Measurements from ENCODE around the gene ARL6IP5. TPM values are rescaled to one million over a fixed set of nuclear protein-coding genes. Genes with fewer than 3 reads are reported as not detected.

The ARL6IP5 gene
- total RNA-seq, 2 experiments from 2014 or later = 58.0 to 65.2 TPM

DNA sequence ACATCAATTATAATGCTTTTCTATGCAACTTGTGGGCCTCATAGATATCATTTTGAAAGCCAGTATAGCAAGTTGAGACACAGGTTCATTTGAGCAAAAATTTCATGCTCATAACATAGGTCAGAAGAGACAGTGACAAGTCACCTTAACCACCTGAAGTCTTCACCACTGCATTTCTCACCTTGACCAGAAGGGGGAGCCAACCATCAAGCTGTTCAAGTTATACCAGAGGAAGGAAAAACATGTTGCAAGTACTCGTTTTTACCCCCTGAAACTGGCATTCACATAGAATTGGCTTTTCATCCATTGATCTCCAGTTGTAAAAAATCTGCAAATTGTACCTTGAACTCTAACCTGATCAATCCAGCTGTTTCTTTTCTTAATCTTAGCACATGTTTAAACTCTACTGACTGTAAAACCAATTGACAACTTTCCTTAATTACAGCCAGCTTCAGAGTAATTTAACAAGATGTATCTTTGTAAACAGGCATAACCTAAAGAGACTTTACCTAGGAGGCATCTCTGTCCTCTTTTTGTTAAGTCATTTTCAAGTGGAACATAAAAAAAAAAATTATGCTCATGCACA is 36.2 kb downstream of the ARL6IP5 start:
- CTCF ChIA-PET = interaction anchor here (0.6 to 2.7 kb wide), 22 partner anchors 8 to 185 kb away, joined by 3 to 12 read pairs (median 4); partner anchors contain the start of genes EOGT and TMF1
- Mint-ChIP-seq H3K27ac (no peak overlapping the region), H3K27me3 (no peaks in the 10 kb centered on the region), H3K4me1 (ENCODE audit: low read depth) (peaks cover 7% of the 10 kb centered on the region), H3K36me3 (ENCODE audit: low read depth) (no peaks in the 10 kb centered on the region), H3K9me3 (no peaks in the 10 kb centered on the region), H3K4me3 (no peak overlapping the region)
- Histone ChIP-seq H3K27ac (ENCODE audit: low read depth in 1 of 2, low read length in 2 of 2) (no peak overlapping the region), H3K4me3 (ENCODE audit: low read length) (no peak overlapping the region), H3K36me3 (ENCODE audit: insufficient read depth, low read length) (no peaks in the 10 kb centered on the region), H3K27me3 (ENCODE audit: control insufficient read depth in 1 of 2, insufficient read depth in 2 of 2, low read length in 2 of 2) (no peaks in the 10 kb centered on the region), H3K4me1 (ENCODE audit: insufficient read depth, low read length) (no peaks in the 10 kb centered on the region), H3K9me3 (ENCODE audit: control insufficient read depth in 1 of 2, insufficient read depth in 1 of 2, low read length in 2 of 2) (no peaks in the 10 kb centered on the region)
- POLR2A ChIA-PET = interaction anchor here (0.8 to 1.4 kb wide), 4 partner anchors 35 to 69 kb away, joined by 3 to 9 read pairs (median 4); partner anchors contain the start of gene TMF1
- DNase-seq = peak; percentile 61 to 90 (median 79)
- peak; percentile 94 for ATAC-seq (ENCODE audit: poor library complexity)
- TF ChIP-seq, protein P1, sequence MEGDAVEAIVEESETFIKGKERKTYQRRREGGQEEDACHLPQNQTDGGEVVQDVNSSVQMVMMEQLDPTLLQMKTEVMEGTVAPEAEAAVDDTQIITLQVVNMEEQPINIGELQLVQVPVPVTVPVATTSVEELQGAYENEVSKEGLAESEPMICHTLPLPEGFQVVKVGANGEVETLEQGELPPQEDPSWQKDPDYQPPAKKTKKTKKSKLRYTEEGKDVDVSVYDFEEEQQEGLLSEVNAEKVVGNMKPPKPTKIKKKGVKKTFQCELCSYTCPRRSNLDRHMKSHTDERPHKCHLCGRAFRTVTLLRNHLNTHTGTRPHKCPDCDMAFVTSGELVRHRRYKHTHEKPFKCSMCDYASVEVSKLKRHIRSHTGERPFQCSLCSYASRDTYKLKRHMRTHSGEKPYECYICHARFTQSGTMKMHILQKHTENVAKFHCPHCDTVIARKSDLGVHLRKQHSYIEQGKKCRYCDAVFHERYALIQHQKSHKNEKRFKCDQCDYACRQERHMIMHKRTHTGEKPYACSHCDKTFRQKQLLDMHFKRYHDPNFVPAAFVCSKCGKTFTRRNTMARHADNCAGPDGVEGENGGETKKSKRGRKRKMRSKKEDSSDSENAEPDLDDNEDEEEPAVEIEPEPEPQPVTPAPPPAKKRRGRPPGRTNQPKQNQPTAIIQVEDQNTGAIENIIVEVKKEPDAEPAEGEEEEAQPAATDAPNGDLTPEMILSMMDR (IDR thresholded peaks at IDR 0.05) = peak; percentile 93
- intact Hi-C loops (cut with DNase I, micrococcal nuclease) = loop anchor here (1.0 kb wide), 1 partner anchor 185 kb away; no protein-coding TSS in a partner anchor

DNA sequence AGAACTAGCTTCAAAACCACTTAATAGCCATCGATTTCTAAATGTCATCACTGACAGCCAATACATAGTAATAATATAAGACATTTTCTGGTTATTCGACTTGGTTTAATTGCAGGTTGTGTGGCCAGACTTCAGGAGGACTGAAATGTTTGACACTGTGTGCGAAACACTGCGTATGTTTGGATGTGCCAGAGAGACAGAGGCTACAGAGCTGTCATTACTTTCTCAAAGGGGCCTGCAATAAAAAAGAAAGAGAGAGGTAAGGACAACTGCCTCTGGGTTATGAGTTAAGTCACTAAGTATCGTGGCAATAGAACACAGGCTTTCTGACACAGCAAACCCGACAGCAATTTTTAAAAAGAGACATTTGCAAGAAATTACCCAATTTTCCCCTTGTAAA is 36.8 kb downstream of the ARL6IP5 start:
- no peaks in the 10 kb centered on the region for H3K36me3 Mint-ChIP-seq (ENCODE audit: low read depth)
- no peak for ATAC-seq (ENCODE audit: poor library complexity)
- no peak for DNase-seq
- Histone ChIP-seq H3K4me3 (ENCODE audit: low read length) (no peak overlapping the region), H3K9me3 (ENCODE audit: control insufficient read depth in 1 of 2, insufficient read depth in 1 of 2, low read length in 2 of 2) (no peaks in the 10 kb centered on the region), H3K27me3 (ENCODE audit: control insufficient read depth in 1 of 2, insufficient read depth in 2 of 2, low read length in 2 of 2) (no peaks in the 10 kb centered on the region), H3K27ac (ENCODE audit: low read depth in 1 of 2, low read length in 2 of 2) (no peak overlapping the region), H3K36me3 (ENCODE audit: insufficient read depth, low read length) (no peaks in the 10 kb centered on the region), H3K4me1 (ENCODE audit: insufficient read depth, low read length) (no peaks in the 10 kb centered on the region)
- no peaks in the 10 kb centered on the region for H3K27me3 Mint-ChIP-seq
- peaks cover 7% of the 10 kb centered on the region for H3K4me1 Mint-ChIP-seq (ENCODE audit: low read depth)
- CTCF ChIA-PET = interaction anchor here (0.6 to 2.7 kb wide), 22 partner anchors 8 to 185 kb away, joined by 3 to 12 read pairs (median 4); partner anchors contain the start of genes EOGT and TMF1
- intact Hi-C loops (cut with DNase I, micrococcal nuclease) = loop anchor here (1.0 kb wide), 1 partner anchor 185 kb away; no protein-coding TSS in a partner anchor
- no peaks in the 10 kb centered on the region for H3K9me3 Mint-ChIP-seq
- no peak overlapping the region for H3K27ac Mint-ChIP-seq
- TF ChIP-seq, protein P1 (IDR thresholded peaks at IDR 0.05) = no peak
- POLR2A ChIA-PET = interaction anchor here (1.0 to 1.4 kb wide), 3 partner anchors 35 to 70 kb away, joined by 3 to 9 read pairs (median 4); partner anchors contain the start of gene TMF1
- H3K4me3 Mint-ChIP-seq = no peak overlapping the region

DNA sequence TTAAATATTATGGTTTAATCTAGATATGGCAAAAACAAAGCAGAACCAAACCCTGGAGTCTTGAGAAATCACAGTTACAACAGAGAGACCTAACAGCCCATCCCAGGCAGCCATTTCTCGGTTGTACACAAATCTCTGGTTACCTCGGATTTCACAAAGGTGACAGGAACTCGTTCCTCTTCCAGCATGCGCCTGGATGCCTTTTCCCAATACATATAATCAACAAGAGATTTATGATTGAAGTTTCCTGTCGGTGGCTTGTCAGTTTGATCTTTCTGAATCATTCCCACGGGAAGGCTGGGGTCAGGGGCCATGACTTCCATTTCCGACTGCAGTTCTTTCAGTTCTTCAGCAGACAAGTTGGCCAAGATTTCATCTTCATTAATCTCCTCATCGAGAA is 37.2 kb downstream of the ARL6IP5 start:
- Mint-ChIP-seq H3K36me3 (ENCODE audit: low read depth) (no peaks in the 10 kb centered on the region), H3K4me3 (no peak overlapping the region), H3K9me3 (no peaks in the 10 kb centered on the region), H3K4me1 (ENCODE audit: low read depth) (peaks cover 7% of the 10 kb centered on the region), H3K27me3 (no peaks in the 10 kb centered on the region), H3K27ac (no peak overlapping the region)
- no peak for DNase-seq
- intact Hi-C loops (cut with DNase I, micrococcal nuclease) = loop anchor here (1.0 kb wide), 1 partner anchor 184 kb away; no protein-coding TSS in a partner anchor
- POLR2A ChIA-PET = interaction anchor here (1.4 kb wide), 1 partner anchor 36 kb away, joined by 4 read pairs; no protein-coding TSS in a partner anchor
- Histone ChIP-seq H3K4me3 (ENCODE audit: low read length) (no peak overlapping the region), H3K27ac (ENCODE audit: low read depth in 1 of 2, low read length in 2 of 2) (no peak overlapping the region), H3K36me3 (ENCODE audit: insufficient read depth, low read length) (no peaks in the 10 kb centered on the region), H3K27me3 (ENCODE audit: control insufficient read depth in 1 of 2, insufficient read depth in 2 of 2, low read length in 2 of 2) (no peaks in the 10 kb centered on the region), H3K9me3 (ENCODE audit: control insufficient read depth in 1 of 2, insufficient read depth in 1 of 2, low read length in 2 of 2) (no peaks in the 10 kb centered on the region), H3K4me1 (ENCODE audit: insufficient read depth, low read length) (no peaks in the 10 kb centered on the region)
- TF ChIP-seq, protein P1 (IDR thresholded peaks at IDR 0.05) = no peak
- CTCF ChIA-PET = interaction anchor here (1.0 to 1.7 kb wide), 5 partner anchors 18 to 184 kb away, joined by 3 to 10 read pairs (median 4); partner anchors contain the start of gene EOGT
- ATAC-seq (ENCODE audit: poor library complexity) = no peak
